GM12865 (cell line): Measurements from ENCODE around the gene MXD3.
"Not testable (repeated sequence)": the region's sequence is repeated elsewhere in the genome, so short reads cannot be mapped to it uniquely, and the experiment has no call there.

Source experiments
- DNase-seq: peaks from one replicate; pipeline ENCODE4 v3.0.0; 2010; ENCODE audit warnings: low read depth
- H3K4me3 ChIP-seq: 2 replicates; pipeline ENCODE4 v1.5.1; 2011; ENCODE audit warnings: mild to moderate bottlenecking, low read depth, low read length, control low read depth
- TF ChIP-seq, protein P1 (sequence below): IDR thresholded peaks from 2 replicates; pipeline ENCODE4 v1.5.1; 2011; ENCODE audit warnings: low read length, control low read depth, low read depth, inconsistent platforms; ENCODE audit not compliant: insufficient read depth; ENCODE audit errors: missing control alignments

Gene MXD3

DNA sequence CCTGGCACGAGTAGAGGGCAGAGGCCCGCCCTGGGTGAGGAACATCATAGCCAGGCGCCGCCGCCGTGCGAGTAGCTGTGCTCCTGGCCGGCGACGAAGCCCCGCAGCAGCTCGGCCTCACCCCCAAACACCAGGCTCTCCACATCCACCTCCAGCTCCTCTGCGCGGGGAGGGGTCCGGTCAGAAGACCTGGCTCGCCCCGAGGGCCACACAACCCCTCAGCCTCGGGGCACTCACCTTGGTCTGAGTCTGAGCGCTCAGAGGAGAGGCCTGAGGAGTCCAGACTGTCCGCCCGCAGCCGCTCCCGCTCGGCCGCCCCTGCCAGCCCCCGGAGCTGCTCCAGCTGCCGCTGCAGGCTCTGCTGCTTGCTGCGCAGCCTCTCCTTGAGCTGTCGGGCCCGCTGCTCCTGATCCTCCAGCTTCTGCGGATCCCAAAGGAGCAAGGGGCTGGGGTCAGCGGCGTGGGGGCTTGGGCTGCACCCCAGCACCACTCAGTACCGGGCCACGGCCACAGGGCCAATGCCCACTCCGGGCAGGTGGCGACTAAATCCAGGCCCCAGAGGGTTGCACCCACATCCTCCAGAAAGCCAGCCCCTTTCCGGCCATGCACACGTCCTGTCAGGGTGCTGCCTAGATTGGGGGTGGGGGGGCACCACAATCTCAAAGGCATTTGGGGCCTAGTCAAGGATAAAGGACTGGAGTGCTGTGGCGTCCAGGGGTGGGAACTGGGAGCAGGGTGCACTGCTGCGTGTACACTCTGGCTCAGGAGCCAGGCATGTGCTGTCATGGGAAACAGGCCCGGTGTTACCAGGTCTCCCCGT, 3.9 kb downstream of the MXD3 start:
- TF ChIP-seq, protein P1, sequence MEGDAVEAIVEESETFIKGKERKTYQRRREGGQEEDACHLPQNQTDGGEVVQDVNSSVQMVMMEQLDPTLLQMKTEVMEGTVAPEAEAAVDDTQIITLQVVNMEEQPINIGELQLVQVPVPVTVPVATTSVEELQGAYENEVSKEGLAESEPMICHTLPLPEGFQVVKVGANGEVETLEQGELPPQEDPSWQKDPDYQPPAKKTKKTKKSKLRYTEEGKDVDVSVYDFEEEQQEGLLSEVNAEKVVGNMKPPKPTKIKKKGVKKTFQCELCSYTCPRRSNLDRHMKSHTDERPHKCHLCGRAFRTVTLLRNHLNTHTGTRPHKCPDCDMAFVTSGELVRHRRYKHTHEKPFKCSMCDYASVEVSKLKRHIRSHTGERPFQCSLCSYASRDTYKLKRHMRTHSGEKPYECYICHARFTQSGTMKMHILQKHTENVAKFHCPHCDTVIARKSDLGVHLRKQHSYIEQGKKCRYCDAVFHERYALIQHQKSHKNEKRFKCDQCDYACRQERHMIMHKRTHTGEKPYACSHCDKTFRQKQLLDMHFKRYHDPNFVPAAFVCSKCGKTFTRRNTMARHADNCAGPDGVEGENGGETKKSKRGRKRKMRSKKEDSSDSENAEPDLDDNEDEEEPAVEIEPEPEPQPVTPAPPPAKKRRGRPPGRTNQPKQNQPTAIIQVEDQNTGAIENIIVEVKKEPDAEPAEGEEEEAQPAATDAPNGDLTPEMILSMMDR, result no peak
- H3K4me3 ChIP-seq, result no peak overlapping the region
- peak; percentile 47 for DNase-seq

DNA sequence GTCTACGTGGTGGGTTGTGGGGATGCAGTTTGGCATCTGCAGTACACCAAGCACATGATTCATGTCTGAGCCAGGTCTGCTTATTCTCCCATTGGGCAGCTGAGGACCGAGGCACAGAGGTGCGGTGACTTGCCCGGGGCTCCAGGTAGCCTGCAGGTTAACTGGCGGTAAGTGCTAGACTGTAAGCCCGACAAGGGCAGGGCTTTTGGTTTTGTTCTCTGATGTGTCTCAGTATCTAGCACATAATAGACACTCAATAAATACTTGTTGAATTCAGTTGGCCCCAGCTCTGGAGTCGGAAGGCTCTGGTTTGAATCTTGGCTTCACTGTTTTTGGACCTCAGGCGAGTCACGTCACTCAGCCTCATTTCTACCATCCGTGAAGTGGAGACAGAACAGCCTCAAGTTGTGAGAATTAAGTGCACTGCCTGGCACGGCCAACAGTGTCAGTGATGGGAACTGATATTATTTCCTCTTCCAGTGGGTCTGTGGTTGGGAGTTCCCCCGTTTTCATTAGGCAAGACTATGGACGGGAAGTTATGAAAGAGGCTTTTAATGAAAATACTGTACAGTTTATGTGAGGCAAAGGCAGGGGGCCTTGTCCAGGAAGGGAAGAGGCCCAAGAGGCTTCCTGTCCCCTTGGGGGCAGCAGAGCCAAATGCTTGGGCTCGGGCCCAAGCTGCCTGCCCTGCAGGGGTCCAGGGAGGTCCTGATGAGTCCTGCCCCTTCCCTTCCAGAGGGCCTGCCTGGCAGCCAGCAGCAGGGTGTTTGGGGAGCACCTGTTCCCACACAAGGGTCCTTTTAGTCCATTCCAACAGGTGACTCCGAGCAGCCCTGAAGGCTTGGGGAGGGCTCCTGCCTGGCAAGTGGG, 4.8 kb downstream of the MXD3 start:
- DNase-seq, result peak; percentile 29
- TF ChIP-seq, protein P1, result no peak
- H3K4me3 ChIP-seq, result no peak overlapping the region

DNA sequence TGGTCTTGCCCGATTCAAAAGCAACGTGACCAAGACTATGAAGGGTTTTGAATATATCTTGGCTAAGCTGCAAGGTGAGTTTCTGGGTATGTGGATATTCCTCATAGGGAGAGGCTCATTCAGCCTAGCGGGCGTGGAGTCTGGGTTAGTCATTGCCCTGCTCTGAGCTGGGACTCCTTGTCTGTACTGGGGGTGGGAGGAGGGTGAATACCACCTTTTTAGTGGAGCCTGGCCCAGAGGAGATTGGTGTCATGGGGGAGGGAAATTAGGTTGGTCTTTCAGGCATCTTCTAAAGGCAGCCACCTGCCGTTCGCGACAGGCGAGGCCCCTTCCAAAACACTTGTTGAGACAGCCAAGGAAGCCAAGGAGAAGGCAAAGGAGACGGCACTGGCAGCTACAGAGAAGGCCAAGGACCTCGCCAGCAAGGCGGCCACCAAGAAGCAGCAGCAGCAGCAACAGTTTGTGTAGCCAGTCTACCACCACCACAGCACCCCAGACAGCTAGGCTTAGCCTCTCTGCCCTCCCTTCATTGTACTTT, 5.5 kb downstream of the MXD3 start:
- not testable (repeated sequence) for DNase-seq, H3K4me3 ChIP-seq

DNA sequence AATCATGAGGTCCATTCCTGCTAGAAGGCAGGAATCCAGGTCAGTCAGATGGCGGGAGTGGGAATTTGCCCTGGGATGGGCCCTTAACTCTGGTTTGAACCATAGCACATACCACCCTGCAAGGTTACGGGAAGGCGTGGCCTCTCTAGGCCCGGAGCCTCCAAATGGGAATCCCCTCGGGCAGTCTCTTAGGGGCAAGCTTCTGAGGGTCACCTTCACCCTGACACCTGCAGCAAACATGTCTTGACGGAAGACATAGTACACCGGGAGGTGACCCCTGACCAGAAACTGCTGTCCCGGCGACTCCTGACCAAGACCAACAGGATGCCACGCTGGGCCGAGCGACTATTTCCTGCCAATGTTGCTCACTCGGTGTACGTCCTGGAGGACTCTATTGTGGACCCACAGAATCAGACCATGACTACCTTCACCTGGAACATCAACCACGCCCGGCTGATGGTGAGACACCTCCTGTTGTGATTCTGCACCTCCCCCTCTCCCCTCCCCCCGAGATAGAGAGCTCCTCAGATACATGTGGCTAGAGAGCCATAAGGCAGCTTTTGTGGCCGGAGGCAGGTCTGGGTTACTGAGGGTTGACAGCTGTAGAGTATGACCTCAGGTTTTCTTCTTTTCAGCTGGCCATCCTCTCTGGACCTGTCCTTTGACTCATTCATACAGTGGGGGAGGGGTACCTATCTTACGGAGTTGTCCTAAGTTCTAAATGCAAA, 7.1 kb downstream of the MXD3 start:
- DNase-seq, result peak; percentile 55
- TF ChIP-seq, protein P1, result no peak
- H3K4me3 ChIP-seq, result peak overlapping the region; percentile 77

DNA sequence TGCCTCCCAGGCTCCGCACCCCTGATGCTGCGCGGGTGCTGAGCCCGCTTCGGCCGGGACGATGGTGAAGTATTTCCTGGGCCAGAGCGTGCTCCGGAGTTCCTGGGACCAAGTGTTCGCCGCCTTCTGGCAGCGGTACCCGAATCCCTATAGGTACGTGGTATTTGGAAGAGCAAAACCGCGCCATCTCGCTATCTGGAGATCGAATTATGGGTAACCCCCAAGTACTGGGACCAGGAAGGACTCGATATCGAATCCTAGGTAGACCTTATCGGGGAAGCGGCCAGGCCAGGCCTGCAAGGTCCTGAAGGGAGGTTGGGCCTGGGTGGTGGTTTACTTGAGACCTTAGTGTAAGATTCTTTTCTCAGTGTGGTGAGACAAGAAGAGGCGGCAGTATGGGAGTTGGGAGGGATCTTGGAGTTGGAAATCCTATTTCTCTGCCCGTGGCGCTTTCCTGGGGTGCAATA, 7.7 kb downstream of the MXD3 start:
- TF ChIP-seq, protein P1, result no peak
- H3K4me3 ChIP-seq, result peak overlapping the region; percentile 77
- peak; percentile 35 for DNase-seq

DNA sequence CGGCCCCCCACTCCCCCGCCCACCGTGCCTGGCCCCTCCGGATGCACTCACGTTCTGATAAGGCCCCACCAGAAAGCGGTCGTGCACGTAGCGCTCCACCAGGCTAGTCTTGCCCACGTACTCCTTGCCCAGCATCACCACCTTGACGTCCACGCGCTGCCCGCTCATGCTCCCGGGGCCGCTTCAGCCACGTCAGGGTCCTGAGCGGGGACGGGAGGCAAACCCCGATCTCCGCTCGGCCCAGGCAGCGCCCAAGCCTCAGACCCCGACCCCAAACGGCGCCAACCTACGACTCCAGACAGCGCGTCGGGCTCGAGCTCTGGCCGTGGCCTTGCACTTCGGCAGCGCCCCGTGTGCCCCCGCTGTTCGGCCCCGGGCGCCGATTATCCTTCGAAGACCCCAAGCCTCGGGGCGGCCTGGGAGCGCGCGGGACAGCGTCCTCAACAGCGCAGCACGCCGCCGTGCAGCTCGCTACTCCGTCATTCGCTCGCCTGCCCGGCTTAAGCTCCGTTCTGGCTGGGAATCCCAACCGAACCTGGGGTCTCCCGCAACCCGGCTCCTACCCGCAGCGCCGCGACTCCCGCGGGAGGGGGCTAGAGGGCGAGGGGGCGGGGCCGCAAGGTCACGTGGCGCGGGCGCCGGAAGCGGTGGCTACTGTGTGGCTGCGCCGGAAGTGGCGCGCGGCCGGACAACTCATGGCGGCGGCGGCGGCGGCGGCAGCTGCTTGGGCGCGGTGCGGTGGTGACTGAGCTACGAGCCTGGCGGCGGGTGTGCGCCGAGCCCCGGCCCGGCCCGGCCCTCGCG, 8.4 kb downstream of the MXD3 start, which contains the start of the genes PRELID1 and RAB24:
Gene PRELID1, plus strand, starts transcription at position 679 of the 804 bp plus-strand sequence. CDS start 187 bp downstream, outside the sequence.
Gene RAB24, minus strand, starts transcription at position 599 of the 804 bp plus-strand sequence. Its CDS starts 431 bp downstream, at position 168.
- H3K4me3 ChIP-seq, result peak within 1 kb of the TSS; percentile 77
- TF ChIP-seq, protein P1, result peak; percentile 43
- DNase-seq, result peak; percentile 91
